HepG2 (cell line): ENCODE data around the gene GRB7. TPM values are rescaled to one million over a fixed set of nuclear protein-coding genes. Genes with fewer than 3 reads are reported as not detected.

Experiments
- AGO2 ChIP-seq: fragments of 200-400 bp; formaldehyde crosslinking; optimal IDR thresholded peaks from 2 replicates; pipeline ENCODE3; 2017; ENCODE audit warnings: mild to moderate bottlenecking, low read depth, low read length, moderate library complexity
- ARID3A ChIP-seq: IDR thresholded peaks from 2 replicates; pipeline ENCODE4 v1.6.1; 2012; ENCODE audit warnings: low read depth, low read length, improper control_type of control experiment
- BHLHE40 ChIP-seq: IDR thresholded peaks from 2 replicates; pipeline ENCODE4 v1.6.1; 2011; ENCODE audit warnings: low read length, improper control_type of control experiment
- MATR3 ChIP-seq: sonication (generic); formaldehyde crosslinking; IDR thresholded peaks from 2 replicates; pipeline ENCODE4 v1.4.0; 2020; ENCODE audit warnings: missing genetic modification reagents
- MLXIP ChIP-seq: sonication (generic); formaldehyde crosslinking; IDR thresholded peaks from 2 replicates; pipeline ENCODE4 v1.9.0; 2021; ENCODE audit warnings: missing genetic modification reagents, borderline replicate concordance
- MZF1 ChIP-seq: sonication (generic); formaldehyde crosslinking; IDR thresholded peaks from 2 replicates; pipeline ENCODE4 v1.8.1; 2023; ENCODE audit warnings: mild to moderate bottlenecking, missing genetic modification reagents, borderline replicate concordance
- PBX3 ChIP-seq: sonication (generic); formaldehyde crosslinking; IDR thresholded peaks from 2 replicates; pipeline ENCODE4 v1.8.1; 2023; ENCODE audit warnings: missing genetic modification reagents, inconsistent platforms, borderline replicate concordance
- PHF21A ChIP-seq: sonication (generic); formaldehyde crosslinking; IDR thresholded peaks from 2 replicates; pipeline ENCODE4 v1.5.0; 2020; ENCODE audit warnings: mild to moderate bottlenecking, missing genetic modification reagents
- SP5 ChIP-seq: IDR thresholded peaks from 2 replicates; pipeline ENCODE4 v1.6.1; 2016; ENCODE audit warnings: low read depth, borderline replicate concordance
- THAP11 ChIP-seq: IDR thresholded peaks from 2 replicates; pipeline ENCODE4 v1.6.1; 2016; ENCODE audit warnings: missing biosample characterization, missing genetic modification reagents
- TP53 ChIP-seq: sonication (generic); formaldehyde crosslinking; conservative IDR thresholded peaks from 2 replicates; pipeline ENCODE4 v1.4.0; 2020; ENCODE audit warnings: missing genetic modification reagents
- XBP1 ChIP-seq: sonication (generic); formaldehyde crosslinking; IDR thresholded peaks from 2 replicates; pipeline ENCODE4 v1.5.0; 2020; ENCODE audit warnings: missing genetic modification reagents
- XRCC5 ChIP-seq: fragments of 200-400 bp; formaldehyde crosslinking; optimal IDR thresholded peaks from 2 replicates; pipeline ENCODE3; 2017; ENCODE audit warnings: mild to moderate bottlenecking, low read length
- ZBTB25 ChIP-seq: IDR thresholded peaks from 2 replicates; pipeline ENCODE4 v1.6.1; 2018; ENCODE audit warnings: missing genetic modification reagents
- ZNF562 ChIP-seq: sonication (generic); formaldehyde crosslinking; IDR thresholded peaks from 2 replicates; pipeline ENCODE4 v1.8.0; 2022; ENCODE audit warnings: missing genetic modification reagents, borderline replicate concordance
- ZNF607 ChIP-seq: sonication (generic); formaldehyde crosslinking; IDR thresholded peaks from 2 replicates; pipeline ENCODE4 v1.5.1; 2020; ENCODE audit warnings: missing genetic modification reagents, mild to moderate bottlenecking, borderline replicate concordance
- ZNF614 ChIP-seq: IDR thresholded peaks from 2 replicates; pipeline ENCODE4 v1.6.1; 2018; ENCODE audit warnings: missing biosample characterization, missing genetic modification reagents, inconsistent platforms, borderline replicate concordance
- ZNF878 ChIP-seq: sonication (generic); formaldehyde crosslinking; IDR thresholded peaks from 2 replicates; pipeline ENCODE4 v1.8.1; 2023; ENCODE audit warnings: mild to moderate bottlenecking, missing genetic modification reagents, moderate library complexity
- polyA plus RNA-seq, 8 experiments: library from polyadenylated mRNA; depleted of rRNA in 3 of 8; stranded (reverse) in 7 of 8; unstranded in 1 of 8; fragments of >200 nt; fragmentation: Illumina TruSeq in 4 of 8; extraction: Trizol in 4 of 8; gene quantifications; 2 replicates each; pipeline versions ENCODE4 v1.2.1 to v1.2.3, GENCODE V29; 2011 to 2016; ENCODE audit warnings: low read depth in 4 of 8, missing spikeins in 1 of 8, mixed read lengths in 1 of 8; ENCODE audit not compliant: insufficient read depth in 1 of 8
- total RNA-seq, 5 experiments: library from RNA; depleted of rRNA; stranded (reverse); fragments of >200 nt; fragmentation: Illumina TruSeq; extraction: Trizol; gene quantifications; 2 replicates each; pipeline ENCODE4 v1.2.3, GENCODE V29; 2016; ENCODE audit warnings: low read depth in 1 of 5
- TF ChIP-seq, protein P1 (sequence below): sonication (generic); formaldehyde crosslinking; IDR thresholded peaks from 2 replicates; pipeline ENCODE4 v1.5.1; 2020; ENCODE audit warnings: mild to moderate bottlenecking, missing genetic modification reagents, moderate library complexity
- TF ChIP-seq, protein P2 (sequence below): IDR thresholded peaks from 2 replicates; pipeline ENCODE4 v1.6.1; 2016; ENCODE audit warnings: missing genetic modification reagents, missing compliant biosample characterization

The GRB7 gene
- total and polyA plus RNA-seq, 2 of the 13 experiments (the other 11 are each of a cell fraction or from before 2014, with no cell fraction given): 60.2 to 77.7 TPM

- TF ChIP-seq ARID3A (no peak), ZNF562 (CRISPR knock-in tag) (no peak), SP5 (CRISPR knock-in tag) (peak; percentile 78; the same call in 1 of the 2 replicates), AGO2 (peak; percentile 81), BHLHE40 (peak; percentile 100), MLXIP (CRISPR knock-in tag) (no peak), MZF1 (CRISPR knock-in tag) (no peak), PBX3 (CRISPR knock-in tag) (no peak), ZBTB25 (CRISPR knock-in tag) (peak; percentile 92; the same call in 1 of the 2 replicates), XRCC5 (no peak), TP53 (CRISPR knock-in tag) (0 out of 2 replicates have a peak, but pooled peaks have one; percentile 18), THAP11 (CRISPR knock-in tag) (peak; percentile 84), PHF21A (CRISPR knock-in tag) (peak; percentile 47), ZNF614 (CRISPR knock-in tag) (peak; percentile 89; the same call in 1 of the 2 replicates), ZNF878 (peak; percentile 30; the same call in 1 of the 2 replicates), XBP1 (no peak), ZNF607 (peak; percentile 31; the same call in 1 of the 2 replicates), MATR3 (CRISPR knock-in tag) (no peak)
- TF ChIP-seq, protein P1, sequence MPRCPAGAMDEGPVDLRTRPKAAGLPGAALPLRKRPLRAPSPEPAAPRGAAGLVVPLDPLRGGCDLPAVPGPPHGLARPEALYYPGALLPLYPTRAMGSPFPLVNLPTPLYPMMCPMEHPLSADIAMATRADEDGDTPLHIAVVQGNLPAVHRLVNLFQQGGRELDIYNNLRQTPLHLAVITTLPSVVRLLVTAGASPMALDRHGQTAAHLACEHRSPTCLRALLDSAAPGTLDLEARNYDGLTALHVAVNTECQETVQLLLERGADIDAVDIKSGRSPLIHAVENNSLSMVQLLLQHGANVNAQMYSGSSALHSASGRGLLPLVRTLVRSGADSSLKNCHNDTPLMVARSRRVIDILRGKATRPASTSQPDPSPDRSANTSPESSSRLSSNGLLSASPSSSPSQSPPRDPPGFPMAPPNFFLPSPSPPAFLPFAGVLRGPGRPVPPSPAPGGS (CRISPR knock-in tag): peak; percentile 91; the same call in 1 of the 2 replicates
- TF ChIP-seq, protein P2, sequence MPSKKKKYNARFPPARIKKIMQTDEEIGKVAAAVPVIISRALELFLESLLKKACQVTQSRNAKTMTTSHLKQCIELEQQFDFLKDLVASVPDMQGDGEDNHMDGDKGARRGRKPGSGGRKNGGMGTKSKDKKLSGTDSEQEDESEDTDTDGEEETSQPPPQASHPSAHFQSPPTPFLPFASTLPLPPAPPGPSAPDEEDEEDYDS: peak; percentile 71; the same call in 1 of the 2 replicates
Observed at GRCh38 chr17:39730095-39730921, 7.4 kb upstream of the GRB7 start, which contains the start of gene MIEN1 (continued).
